ENCODE results near the gene PCED1B. TPM values are rescaled to one million over a fixed set of nuclear protein-coding genes. Genes with fewer than 3 reads are reported as not detected.
"Not testable (repeated sequence)": the region's sequence is repeated elsewhere in the genome, so short reads cannot be mapped to it uniquely, and the experiment has no call there.

Gene PCED1B
- total and polyA plus RNA-seq, 2 donors (not counting 1 experiment from before 2014, with no cell fraction given): 0.33 to 0.83 TPM

- no peaks in the 10 kb centered on the region for H3K4me1 ChIP-seq (ENCODE audit: control insufficient read depth, extremely low read depth, insufficient read depth, low read length)
- H4K20me1 ChIP-seq (ENCODE audit: control insufficient read depth, extremely low read depth, insufficient read depth, low read length): no peaks in the 10 kb centered on the region
- TF ChIP-seq EZH2 (IDR thresholded peaks at IDR 0.05; ENCODE audit: low read length, missing control alignments) (no peak), CTCF (conservative IDR thresholded peaks at IDR 0.05 in 1 of 2, IDR thresholded peaks at IDR 0.05 in 1 of 2; ENCODE audit: low read depth in 1 of 2, low read length in 2 of 2) (no peak)
- H3K4me3 ChIP-seq (replicated peaks in 1 of 4; ENCODE audit: control extremely low read depth in 1 of 4, insufficient read depth in 1 of 4, low read depth in 3 of 4, low read length in 4 of 4): no peak overlapping the region
- H3K36me3 ChIP-seq (ENCODE audit: control insufficient read depth, insufficient read depth, low read length): no peaks in the 10 kb centered on the region
- H3K79me2 ChIP-seq (ENCODE audit: control insufficient read depth, insufficient read depth, low read length): no peaks in the 10 kb centered on the region
- no peak overlapping the region for H3K9ac ChIP-seq (ENCODE audit: insufficient read depth, low read length)
- DNase-seq (ENCODE audit: low read depth in 2 of 2): no peak
- no peak overlapping the region for H3K4me2 ChIP-seq (ENCODE audit: extremely low read depth, insufficient read depth, low read length)
- H2AFZ ChIP-seq (ENCODE audit: low read length): no peak overlapping the region
- no peak overlapping the region for H3K27ac ChIP-seq (ENCODE audit: insufficient read depth, low read length)
- H3K9me3 ChIP-seq (ENCODE audit: control insufficient read depth, insufficient read depth, low read depth, low read length): no peaks in the 10 kb centered on the region
- H3K27me3 ChIP-seq (ENCODE audit: control insufficient read depth, insufficient read depth, low read length): peaks cover 7% of the 10 kb centered on the region
Observed at GRCh38 chr12:47052274-47052673, 27.1 kb upstream of the PCED1B start.

GRCh38 chr12:47053961-47054360, 25.5 kb upstream of the PCED1B start:
- Histone ChIP-seq H3K9ac (ENCODE audit: insufficient read depth, low read length) (no peak overlapping the region), H3K4me1 (ENCODE audit: control insufficient read depth, extremely low read depth, insufficient read depth, low read length) (no peaks in the 10 kb centered on the region), H3K27ac (ENCODE audit: insufficient read depth, low read length) (no peak overlapping the region), H3K36me3 (ENCODE audit: control insufficient read depth, insufficient read depth, low read length) (no peaks in the 10 kb centered on the region), H3K27me3 (ENCODE audit: control insufficient read depth, insufficient read depth, low read length) (peaks cover 7% of the 10 kb centered on the region), H4K20me1 (ENCODE audit: control insufficient read depth, extremely low read depth, insufficient read depth, low read length) (no peaks in the 10 kb centered on the region), H2AFZ (ENCODE audit: low read length) (no peak overlapping the region), H3K79me2 (ENCODE audit: control insufficient read depth, insufficient read depth, low read length) (no peaks in the 10 kb centered on the region), H3K4me2 (ENCODE audit: extremely low read depth, insufficient read depth, low read length) (no peak overlapping the region), H3K4me3 (replicated peaks in 1 of 4; ENCODE audit: control extremely low read depth in 1 of 4, insufficient read depth in 1 of 4, low read depth in 3 of 4, low read length in 4 of 4) (no peak overlapping the region), H3K9me3 (ENCODE audit: control insufficient read depth, insufficient read depth, low read depth, low read length) (no peaks in the 10 kb centered on the region)
- no peak for TF ChIP-seq EZH2 (IDR thresholded peaks at IDR 0.05; ENCODE audit: low read length, missing control alignments)
- TF ChIP-seq CTCF (conservative IDR thresholded peaks at IDR 0.05 in 1 of 2, IDR thresholded peaks at IDR 0.05 in 1 of 2; ENCODE audit: low read depth in 1 of 2, low read length in 2 of 2): no peak
- no peak for DNase-seq (ENCODE audit: low read depth in 2 of 2)

- no peak overlapping the region for H3K9ac ChIP-seq (ENCODE audit: insufficient read depth, low read length)
- H3K9me3 ChIP-seq (ENCODE audit: control insufficient read depth, insufficient read depth, low read depth, low read length): no peaks in the 10 kb centered on the region
- no peak for DNase-seq (ENCODE audit: low read depth in 2 of 2)
- H3K4me3 ChIP-seq (replicated peaks in 1 of 4; ENCODE audit: control extremely low read depth in 1 of 4, insufficient read depth in 1 of 4, low read depth in 3 of 4, low read length in 4 of 4): no peak overlapping the region
- H3K4me1 ChIP-seq (ENCODE audit: control insufficient read depth, extremely low read depth, insufficient read depth, low read length): no peaks in the 10 kb centered on the region
- no peaks in the 10 kb centered on the region for H4K20me1 ChIP-seq (ENCODE audit: control insufficient read depth, extremely low read depth, insufficient read depth, low read length)
- H2AFZ ChIP-seq (ENCODE audit: low read length): no peak overlapping the region
- peaks cover 7% of the 10 kb centered on the region for H3K27me3 ChIP-seq (ENCODE audit: control insufficient read depth, insufficient read depth, low read length)
- H3K4me2 ChIP-seq (ENCODE audit: extremely low read depth, insufficient read depth, low read length): no peak overlapping the region
- no peaks in the 10 kb centered on the region for H3K79me2 ChIP-seq (ENCODE audit: control insufficient read depth, insufficient read depth, low read length)
- H3K36me3 ChIP-seq (ENCODE audit: control insufficient read depth, insufficient read depth, low read length): no peaks in the 10 kb centered on the region
- TF ChIP-seq EZH2 (IDR thresholded peaks at IDR 0.05; ENCODE audit: low read length, missing control alignments) (no peak), CTCF (conservative IDR thresholded peaks at IDR 0.05 in 1 of 2, IDR thresholded peaks at IDR 0.05 in 1 of 2; ENCODE audit: low read depth in 1 of 2, low read length in 2 of 2) (no peak)
- no peak overlapping the region for H3K27ac ChIP-seq (ENCODE audit: insufficient read depth, low read length)
Observed at GRCh38 chr12:47054659-47055058, 24.8 kb upstream of the PCED1B start.

- H3K27ac ChIP-seq (ENCODE audit: insufficient read depth, low read length); H2AFZ ChIP-seq (ENCODE audit: low read length); H3K9ac ChIP-seq (ENCODE audit: insufficient read depth, low read length); DNase-seq (ENCODE audit: low read depth in 2 of 2); H3K4me1 ChIP-seq (ENCODE audit: control insufficient read depth, extremely low read depth, insufficient read depth, low read length); H3K4me2 ChIP-seq (ENCODE audit: extremely low read depth, insufficient read depth, low read length); H3K4me3 ChIP-seq (replicated peaks in 1 of 4; ENCODE audit: control extremely low read depth in 1 of 4, insufficient read depth in 1 of 4, low read depth in 3 of 4, low read length in 4 of 4); H3K79me2 ChIP-seq (ENCODE audit: control insufficient read depth, insufficient read depth, low read length); H3K36me3 ChIP-seq (ENCODE audit: control insufficient read depth, insufficient read depth, low read length); H3K27me3 ChIP-seq (ENCODE audit: control insufficient read depth, insufficient read depth, low read length); H3K9me3 ChIP-seq (ENCODE audit: control insufficient read depth, insufficient read depth, low read depth, low read length); H4K20me1 ChIP-seq (ENCODE audit: control insufficient read depth, extremely low read depth, insufficient read depth, low read length): not testable (repeated sequence)
Observed at GRCh38 chr12:47055856-47056255, 23.6 kb upstream of the PCED1B start.

DNA sequence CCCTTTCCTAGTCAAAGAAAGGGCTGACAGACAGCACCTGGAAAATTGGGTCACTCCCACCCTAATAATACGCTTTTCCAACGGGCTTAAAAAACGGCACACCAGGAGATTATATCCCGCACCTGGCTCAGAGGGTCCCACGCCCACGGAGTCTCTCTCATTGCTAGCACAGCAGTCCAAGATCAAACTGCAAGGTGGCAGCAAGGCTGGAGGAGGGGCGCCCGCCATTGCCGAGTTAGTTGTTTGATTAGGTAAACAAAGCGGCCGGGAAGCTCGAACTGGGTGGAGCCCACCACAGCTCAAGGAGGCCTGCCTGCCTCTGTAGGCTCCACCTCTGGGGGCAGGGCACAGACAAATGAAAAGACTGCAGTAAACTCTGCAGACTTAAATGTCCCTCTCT, 22.5 kb upstream of the PCED1B start:
- H3K9me3 ChIP-seq (ENCODE audit: control insufficient read depth, insufficient read depth, low read depth, low read length); H3K4me1 ChIP-seq (ENCODE audit: control insufficient read depth, extremely low read depth, insufficient read depth, low read length); H3K27me3 ChIP-seq (ENCODE audit: control insufficient read depth, insufficient read depth, low read length); H3K9ac ChIP-seq (ENCODE audit: insufficient read depth, low read length); H3K36me3 ChIP-seq (ENCODE audit: control insufficient read depth, insufficient read depth, low read length); H4K20me1 ChIP-seq (ENCODE audit: control insufficient read depth, extremely low read depth, insufficient read depth, low read length); H3K4me3 ChIP-seq (replicated peaks in 1 of 4; ENCODE audit: control extremely low read depth in 1 of 4, insufficient read depth in 1 of 4, low read depth in 3 of 4, low read length in 4 of 4); H3K27ac ChIP-seq (ENCODE audit: insufficient read depth, low read length); H2AFZ ChIP-seq (ENCODE audit: low read length); H3K4me2 ChIP-seq (ENCODE audit: extremely low read depth, insufficient read depth, low read length); DNase-seq (ENCODE audit: low read depth in 2 of 2); H3K79me2 ChIP-seq (ENCODE audit: control insufficient read depth, insufficient read depth, low read length): not testable (repeated sequence)

All from fibroblast of lung (primary cell).